Heart right ventricle (tissue), 16 donors: ENCODE measurements around the gene TCTN1. TPM values are rescaled to one million over a fixed set of nuclear protein-coding genes. Genes with fewer than 3 reads are reported as not detected.

ENCODE experiments used
- ATAC-seq, 8 donors: fragments of 200-7000 bp; cut with Tn5 transposase; one replicate each; pipeline ENCODE4 v1.9.1; 2020; ENCODE audit warnings: mild to moderate bottlenecking in 8 of 8, moderate library complexity in 8 of 8, moderate number of reproducible peaks in 1 of 8
- DNase-seq, 2 donors: peaks; one replicate each; pipeline ENCODE4 v3.0.0-alpha.2; 2020
- H3K27ac ChIP-seq, 10 donors: fragments of 200-600 bp; sonication (generic) in 2 of 10; one replicate each; pipeline versions ENCODE4 v1.5.0 to v1.8.0; 2020 to 2022; ENCODE audit warnings: mild to moderate bottlenecking in 3 of 10
- H3K27me3 ChIP-seq, 7 donors: fragments of 200-600 bp; one replicate each; pipeline ENCODE4 v1.8.0; 2021 to 2022; ENCODE audit warnings: mild to moderate bottlenecking in 2 of 7
- H3K36me3 ChIP-seq, 9 donors: fragments of 200-600 bp; sonication (generic) in 1 of 9; one replicate each; pipeline versions ENCODE4 v1.5.0 to v1.8.0; 2020 to 2022; ENCODE audit warnings: mild to moderate bottlenecking in 2 of 9
- H3K4me1 ChIP-seq, 9 donors: fragments of 200-600 bp; sonication (generic) in 1 of 9; one replicate each; pipeline versions ENCODE4 v1.5.0 to v1.8.0; 2020 to 2022; ENCODE audit warnings: mild to moderate bottlenecking in 4 of 9
- H3K4me3 ChIP-seq, 10 donors: fragments of 200-600 bp; sonication (generic) in 2 of 10; one replicate each; pipeline versions ENCODE4 v1.5.0 to v1.8.0; 2020 to 2022; ENCODE audit warnings: mild to moderate bottlenecking in 7 of 10, moderate library complexity in 2 of 10
- H3K9me3 ChIP-seq, 11 donors: fragments of 200-600 bp in 10 of 11; sonication (generic) in 2 of 11; one replicate each; pipeline versions ENCODE4 v1.5.0 to v1.8.0; 2013 to 2022; ENCODE audit warnings: mild to moderate bottlenecking in 2 of 11, control low read depth in 1 of 11, moderate library complexity in 1 of 11
- CTCF ChIP-seq, 9 donors: fragments of 200-600 bp; sonication (generic) in 2 of 9; IDR thresholded peaks; one replicate each; pipeline versions ENCODE4 v1.5.0 to v1.8.0; 2021 to 2022; ENCODE audit warnings: antibody characterized with exemption in 9 of 9, mild to moderate bottlenecking in 5 of 9, moderate library complexity in 1 of 9
- WGBS, 2 donors: extraction: QIAGEN DNeasy Blood & Tissue Kit; methylation state at CpG; one replicate each; pipeline ENCODE4 v1.1.7; 2013; ENCODE audit warnings: inconsistent platforms in 1 of 2; 5-methylcytosine and 5-hydroxymethylcytosine counted together
- intact Hi-C, 10 donors: fragments of 100-400 bp; cut with DNase I; formaldehyde crosslinking; loops; one replicate each; pipeline versions ENCODE4 v1.11.1 to v1.14.2; 2022
- polyA plus RNA-seq, 2 donors: library from polyadenylated mRNA; stranded (reverse); fragments of 200-250 nt; gene quantifications; one replicate each; pipeline ENCODE4 v1.2.3, GENCODE V29; 2013
- total RNA-seq, 10 donors: library from RNA; stranded (reverse); fragmentation: NEBNext Ultra II Directional in 3 of 10; extraction: Animal tissue kit (Norgen Biotek cat#: 25700) in 3 of 10; gene quantifications; one replicate each; pipeline versions ENCODE4 v1.2.1 to v1.2.4, GENCODE V29; 2021 to 2023
- donor health status: Arrhythmogenic right ventricular cardiomyopathy.
- donor health status: ischemic (EF 13 %, LVEDD 7.1; RV severe dilation, severe dysfunction).
- donor health status: healthy with polysubstance abuse.
- donor health status: DM: no; HTN: yes; CAD: no.
- donor health status: DM: no; HTN: no; CAD: no.
- donor health status: ischemic (EF 25% LVEDD 6.9; RV normal size, moderate dysfunction).
- donor health status: ischemic (EF 25% LVEDD 5.7; RV mildly dilated, moderate dysfunction).
- donor health status: healthy.
- donor health status: DM: yes; HTN: yes; CAD: no.
- donor health status: Ischemic cardiomyopathy.
- donor health status: ischemic (EF 35%, LVEDD 5.7; RV mildly dilated, moderate dysfunction).
- donor health status: nonischemic (EF 11% LVEDD 7.7; RV severe dilation, severe dysfunction).
- donor health status: DM: yes; HTN: yes; CAD: no.
- donor health status: PGD.
- donor health status: ischemic (EF 29% LVEDD 5.4; RV normal size, mild dysfunction).
- donor health status: nonischemic (EF 23%, LVEDD 6.1; RV moderate dilation, normal function).

Gene TCTN1
- total and polyA plus RNA-seq, 12 donors: 14.2 to 49.6 (median 25.2) TPM

GRCh38 chr12:110613071-110613770 is 708 bp upstream of the TCTN1 start:
- 72 to 74% methylated on average over 23 of the region's 23 CpGs for WGBS, 2 donors
- H3K27ac ChIP-seq: peak overlapping the region in 8 of 10 donors; percentile 52 to 88 (median 77)
- DNase-seq (no peak), ATAC-seq (peak in 2 of 8 donors; percentile 7 to 15)
- peak overlapping the region; percentile 50 to 86 (median 72) for H3K4me3 ChIP-seq
- no peak for TF ChIP-seq CTCF (IDR thresholded peaks at IDR 0.05)
- H3K36me3 ChIP-seq: peaks cover 0 to 11% (median 0%) of the 10 kb centered on the region in 9 donors
- H3K4me1 ChIP-seq: peaks cover 0 to 19% (median 7%) of the 10 kb centered on the region in 9 donors
- no peaks in the 10 kb centered on the region for H3K9me3 ChIP-seq
- intact Hi-C loops: loop anchor here (5.0 to 10.0 kb wide), 7 partner anchors 79 to 274 kb away; no protein-coding TSS in a partner anchor
- no peaks in the 10 kb centered on the region for H3K27me3 ChIP-seq

- no peak for TF ChIP-seq CTCF (IDR thresholded peaks at IDR 0.05)
- peaks cover 0 to 19% (median 7%) of the 10 kb centered on the region in 9 donors for H3K4me1 ChIP-seq
- WGBS, 2 donors: 91 to 95% methylated on average over 8 of the region's 8 CpGs
- H3K27me3 ChIP-seq: no peaks in the 10 kb centered on the region
- intact Hi-C loops: loop anchor here in 8 of 10 donors (10.0 kb wide), 3 partner anchors 80 to 270 kb away; no protein-coding TSS in a partner anchor
- no peak overlapping the region for H3K4me3 ChIP-seq
- H3K9me3 ChIP-seq: no peaks in the 10 kb centered on the region
- H3K27ac ChIP-seq: no peak overlapping the region
- ATAC-seq (no peak), DNase-seq (no peak)
- peaks cover 0 to 11% (median 0%) of the 10 kb centered on the region in 9 donors for H3K36me3 ChIP-seq
Observed at GRCh38 chr12:110615171-110615570, 1.2 kb downstream of the TCTN1 start.

- H3K4me1 ChIP-seq: peaks cover 0 to 19% (median 7%) of the 10 kb centered on the region in 9 donors
- intact Hi-C loops: loop anchor here in 8 of 10 donors (10.0 kb wide), 3 partner anchors 78 to 268 kb away; no protein-coding TSS in a partner anchor
- ATAC-seq: no peak
- H3K27me3 ChIP-seq: no peaks in the 10 kb centered on the region
- no peak overlapping the region for H3K4me3 ChIP-seq
- peaks cover 0 to 13% (median 0%) of the 10 kb centered on the region in 9 donors for H3K36me3 ChIP-seq
- H3K27ac ChIP-seq: no peak overlapping the region
- WGBS, 2 donors: 86 to 96% methylated on average over 5 of the region's 5 CpGs
- H3K9me3 ChIP-seq: no peaks in the 10 kb centered on the region
- DNase-seq: no peak
- no peak for TF ChIP-seq CTCF (IDR thresholded peaks at IDR 0.05)
Observed at GRCh38 chr12:110616471-110617115, 2.7 kb downstream of the TCTN1 start.

GRCh38 chr12:110619534-110619953 is 5.6 kb downstream of the TCTN1 start:
- no peaks in the 10 kb centered on the region for H3K9me3 ChIP-seq
- intact Hi-C loops: loop anchor here in 8 of 10 donors (10.0 kb wide), 3 partner anchors 75 to 265 kb away; no protein-coding TSS in a partner anchor
- WGBS, 2 donors: 82% methylated on average over 4 of the region's 4 CpGs
- no peak for TF ChIP-seq CTCF (IDR thresholded peaks at IDR 0.05)
- H3K4me3 ChIP-seq: no peak overlapping the region
- H3K4me1 ChIP-seq: peaks cover 0 to 7% (median 4%) of the 10 kb centered on the region in 9 donors
- no peaks in the 10 kb centered on the region for H3K27me3 ChIP-seq
- H3K27ac ChIP-seq: no peak overlapping the region
- no peak for DNase-seq
- peaks cover 0 to 31% (median 0%) of the 10 kb centered on the region in 9 donors for H3K36me3 ChIP-seq
- ATAC-seq: no peak
